OCI-M2 (cell line): ENCODE data around the gene ZNF79.

Source experiments
- DNase-seq: peaks from one replicate; lab custom pipeline; 2025; ENCODE audit not compliant: unreplicated experiment; lab: John Stamatoyannopoulos, UW

ZNF79 gene

DNA sequence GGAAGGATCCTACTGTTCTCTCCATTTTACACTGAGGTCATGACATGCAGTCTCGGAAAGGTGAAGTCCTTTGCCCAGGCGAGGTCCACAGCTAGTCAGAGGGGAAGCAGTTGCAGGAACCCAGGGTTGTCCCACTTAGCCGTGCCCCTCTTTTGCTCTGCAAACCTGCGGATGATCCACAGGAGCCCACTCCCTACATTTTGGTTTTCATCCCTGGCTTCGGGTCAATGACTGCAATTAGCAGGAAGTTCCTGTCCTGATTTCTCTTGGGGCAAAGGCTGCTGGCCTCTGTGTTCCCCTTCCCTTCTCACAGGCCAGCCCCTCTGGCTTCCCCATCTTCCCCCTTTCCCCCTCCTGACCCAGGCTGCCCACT, 25.9 kb upstream of the ZNF79 start:
- no peak for DNase-seq

DNA sequence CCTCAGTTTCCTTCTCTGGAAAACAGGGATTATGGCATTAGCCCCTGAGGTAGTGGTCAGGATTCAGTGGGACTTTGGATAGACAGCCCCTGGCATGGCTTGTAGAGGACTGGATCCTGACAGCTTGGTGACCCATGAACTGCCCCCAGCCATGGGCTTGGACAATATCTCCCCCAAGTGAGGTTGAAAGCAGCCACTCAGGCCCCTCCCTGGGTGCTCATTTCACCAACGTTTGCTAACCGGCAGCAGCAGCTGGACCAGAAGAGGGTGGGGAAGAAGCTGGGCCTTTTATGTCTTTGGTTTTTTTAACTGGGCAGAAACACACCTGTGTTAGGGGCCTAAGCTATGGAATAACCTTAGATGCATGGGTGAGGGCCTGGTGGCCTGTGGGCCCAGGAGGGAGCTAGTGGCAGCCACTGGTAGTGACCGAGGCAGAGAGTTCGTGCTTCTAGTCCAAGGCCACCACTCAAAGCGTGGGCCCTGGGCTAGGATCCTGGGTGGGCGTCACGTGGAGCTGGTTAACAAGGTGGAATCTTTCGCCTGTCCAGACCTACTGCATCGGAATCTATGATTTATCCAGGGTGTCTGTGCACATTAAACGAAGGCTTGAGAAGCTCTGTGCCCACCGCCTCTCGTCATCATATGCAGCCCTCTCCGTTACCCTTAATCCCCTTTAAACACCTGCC, 25.3 kb upstream of the ZNF79 start:
- no peak for DNase-seq

DNA sequence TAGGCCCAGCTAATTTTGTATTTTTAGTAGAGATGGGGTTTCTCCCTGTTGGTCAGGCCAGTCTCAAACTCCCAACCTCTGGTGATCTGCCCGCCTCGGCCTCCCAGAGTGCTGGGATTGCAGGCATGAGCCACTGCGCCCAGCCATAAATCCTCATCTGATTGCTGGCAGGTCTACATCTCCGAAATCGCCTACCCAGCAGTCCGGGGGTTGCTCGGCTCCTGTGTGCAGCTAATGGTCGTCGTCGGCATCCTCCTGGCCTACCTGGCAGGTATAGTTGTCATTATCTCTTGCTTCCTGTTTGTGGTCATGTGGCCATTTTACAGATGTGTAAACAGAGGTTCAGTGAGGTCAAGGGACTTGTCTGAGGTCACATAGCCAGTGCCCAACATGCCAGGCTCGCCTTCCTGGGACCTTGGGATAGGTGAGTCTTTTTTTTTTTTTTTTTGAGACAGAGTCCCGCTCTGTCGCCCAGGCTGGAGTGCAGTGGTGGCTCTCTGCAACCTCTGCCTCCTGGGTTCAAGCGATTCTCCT, 24.4 kb upstream of the ZNF79 start:
- no peak for DNase-seq

DNA sequence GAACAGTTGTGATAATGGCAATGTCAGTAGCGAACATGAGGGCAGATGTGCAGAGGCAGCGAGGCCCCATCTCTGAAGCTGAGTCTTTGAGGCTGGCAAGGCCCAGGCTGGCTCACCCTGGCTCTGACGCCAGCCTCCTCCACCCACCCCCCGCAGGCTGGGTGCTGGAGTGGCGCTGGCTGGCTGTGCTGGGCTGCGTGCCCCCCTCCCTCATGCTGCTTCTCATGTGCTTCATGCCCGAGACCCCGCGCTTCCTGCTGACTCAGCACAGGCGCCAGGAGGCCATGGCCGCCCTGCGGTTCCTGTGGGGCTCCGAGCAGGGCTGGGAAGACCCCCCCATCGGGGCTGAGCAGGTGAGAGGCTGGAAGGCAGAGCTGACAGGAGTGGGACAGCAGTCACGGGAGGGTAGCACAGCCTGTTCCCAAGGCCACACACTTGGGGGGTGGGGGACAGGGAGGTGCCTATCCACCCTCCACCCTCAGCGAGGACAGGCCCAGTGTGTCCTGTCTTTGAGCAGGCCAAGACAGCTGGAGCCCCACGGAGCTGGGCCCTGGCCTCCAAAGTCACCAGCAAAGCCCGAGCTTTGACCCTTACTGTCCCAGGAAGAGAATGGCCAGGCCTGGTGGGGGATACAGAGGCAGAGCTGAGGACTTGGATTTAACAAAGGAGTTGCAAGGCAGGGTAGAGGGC, 21.6 kb upstream of the ZNF79 start:
- no peak for DNase-seq

DNA sequence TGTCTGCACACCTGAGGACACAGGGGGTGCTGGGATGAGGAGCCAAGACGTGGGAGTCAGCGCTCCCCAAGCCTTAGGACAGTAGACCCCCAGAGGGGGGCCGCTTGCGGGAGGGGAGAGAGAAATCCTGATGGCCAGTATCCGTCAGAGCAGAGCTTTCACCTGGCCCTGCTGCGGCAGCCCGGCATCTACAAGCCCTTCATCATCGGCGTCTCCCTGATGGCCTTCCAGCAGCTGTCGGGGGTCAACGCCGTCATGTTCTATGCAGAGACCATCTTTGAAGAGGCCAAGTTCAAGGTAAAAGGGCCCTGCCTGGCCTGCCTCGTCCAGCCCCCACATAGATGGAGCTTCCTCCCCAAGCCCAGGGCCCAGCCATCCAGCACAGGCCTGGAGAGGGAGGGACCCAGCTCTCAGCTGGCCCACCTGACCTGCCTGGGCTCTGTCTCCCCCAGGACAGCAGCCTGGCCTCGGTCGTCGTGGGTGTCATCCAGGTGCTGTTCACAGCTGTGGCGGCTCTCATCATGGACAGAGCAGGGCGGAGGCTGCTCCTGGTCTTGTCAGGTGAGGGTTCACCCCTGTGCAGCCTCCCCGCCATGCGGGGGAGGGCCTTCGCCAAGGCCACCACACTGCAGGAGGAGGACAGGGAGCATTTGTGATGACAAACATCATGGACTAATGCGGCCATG, 20.5 kb upstream of the ZNF79 start:
- no peak for DNase-seq

DNA sequence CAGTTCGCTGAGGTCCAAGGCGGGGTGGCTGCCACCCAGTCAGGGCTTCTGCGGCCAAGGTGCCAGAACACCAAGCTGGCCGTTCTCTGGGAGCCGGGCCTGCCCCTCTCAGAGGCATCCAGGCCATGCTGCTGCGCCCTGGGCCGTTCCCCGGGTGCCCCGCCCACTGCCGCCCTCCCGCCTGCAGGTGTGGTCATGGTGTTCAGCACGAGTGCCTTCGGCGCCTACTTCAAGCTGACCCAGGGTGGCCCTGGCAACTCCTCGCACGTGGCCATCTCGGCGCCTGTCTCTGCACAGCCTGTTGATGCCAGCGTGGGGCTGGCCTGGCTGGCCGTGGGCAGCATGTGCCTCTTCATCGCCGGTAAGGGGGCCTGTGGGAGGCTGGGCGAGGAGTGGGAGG, 19.6 kb upstream of the ZNF79 start:
- no peak for DNase-seq

DNA sequence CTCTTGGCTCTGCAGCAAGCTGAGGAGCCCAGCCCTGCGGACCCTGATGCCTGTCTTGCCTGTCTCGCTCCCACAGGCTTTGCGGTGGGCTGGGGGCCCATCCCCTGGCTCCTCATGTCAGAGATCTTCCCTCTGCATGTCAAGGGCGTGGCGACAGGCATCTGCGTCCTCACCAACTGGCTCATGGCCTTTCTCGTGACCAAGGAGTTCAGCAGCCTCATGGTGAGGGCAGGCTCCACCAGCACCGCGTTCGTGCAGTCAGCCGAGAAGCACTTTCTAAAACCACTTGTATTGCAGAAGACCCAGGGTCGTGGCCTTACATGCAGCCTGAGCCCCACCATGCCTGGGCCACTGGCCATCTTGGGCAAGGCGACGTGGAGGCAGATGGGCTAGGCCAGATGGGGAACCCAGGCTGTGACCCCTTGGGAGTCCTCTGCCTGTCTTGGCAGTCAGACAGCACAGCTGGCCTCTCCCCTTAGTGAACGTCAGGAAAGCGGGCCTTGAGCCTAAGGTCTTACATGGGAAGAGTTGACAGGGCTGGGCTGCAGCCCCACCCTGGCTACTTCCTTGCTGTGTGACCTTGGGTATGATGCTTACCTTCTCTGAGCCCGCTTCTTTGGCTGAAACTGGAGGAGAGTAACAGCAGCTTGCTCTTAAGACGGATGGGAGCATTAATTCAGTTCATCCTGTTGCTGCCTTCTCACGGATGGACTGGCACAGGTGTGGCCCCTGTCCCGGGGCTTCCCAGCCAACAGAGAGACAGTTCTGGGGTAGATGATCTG, 18.6 kb upstream of the ZNF79 start:
- DNase-seq = no peak

DNA sequence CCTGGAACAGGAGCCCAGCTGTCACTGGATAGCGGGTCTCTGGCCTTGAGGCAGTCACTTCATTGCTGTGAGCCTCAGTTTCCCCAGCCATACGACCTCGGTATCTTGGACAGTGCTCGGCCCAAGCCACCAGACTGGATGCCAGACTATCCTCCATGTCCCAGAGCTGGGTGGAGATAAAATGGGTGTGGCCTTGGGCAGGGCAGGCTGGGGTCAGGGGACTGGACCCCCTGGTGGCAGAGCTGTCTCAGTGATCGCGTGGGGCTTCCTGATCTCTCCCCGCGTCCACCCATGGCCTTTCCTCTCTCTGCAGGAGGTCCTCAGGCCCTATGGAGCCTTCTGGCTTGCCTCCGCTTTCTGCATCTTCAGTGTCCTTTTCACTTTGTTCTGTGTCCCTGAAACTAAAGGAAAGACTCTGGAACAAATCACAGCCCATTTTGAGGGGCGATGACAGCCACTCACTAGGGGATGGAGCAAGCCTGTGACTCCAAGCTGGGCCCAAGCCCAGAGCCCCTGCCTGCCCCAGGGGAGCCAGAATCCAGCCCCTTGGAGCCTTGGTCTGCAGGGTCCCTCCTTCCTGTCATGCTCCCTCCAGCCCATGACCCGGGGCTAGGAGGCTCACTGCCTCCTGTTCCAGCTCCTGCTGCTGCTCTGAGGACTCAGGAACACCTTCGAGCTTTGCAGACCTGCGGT, 17.2 kb upstream of the ZNF79 start:
- no peak for DNase-seq

DNA sequence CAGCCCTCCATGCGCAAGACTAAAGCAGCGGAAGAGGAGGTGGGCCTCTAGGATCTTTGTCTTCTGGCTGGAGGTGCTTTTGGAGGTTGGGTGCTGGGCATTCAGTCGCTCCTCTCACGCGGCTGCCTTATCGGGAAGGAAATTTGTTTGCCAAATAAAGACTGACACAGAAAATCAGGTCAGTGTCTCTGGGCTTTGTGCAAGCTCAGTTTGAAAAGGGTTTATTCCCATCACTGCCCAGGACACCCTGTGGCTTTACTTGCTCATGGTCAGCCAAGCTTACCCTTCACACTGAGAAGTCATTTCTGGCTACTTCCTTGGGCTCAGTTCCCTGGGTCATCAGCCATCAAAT, 16.7 kb upstream of the ZNF79 start:
- DNase-seq = no peak

DNA sequence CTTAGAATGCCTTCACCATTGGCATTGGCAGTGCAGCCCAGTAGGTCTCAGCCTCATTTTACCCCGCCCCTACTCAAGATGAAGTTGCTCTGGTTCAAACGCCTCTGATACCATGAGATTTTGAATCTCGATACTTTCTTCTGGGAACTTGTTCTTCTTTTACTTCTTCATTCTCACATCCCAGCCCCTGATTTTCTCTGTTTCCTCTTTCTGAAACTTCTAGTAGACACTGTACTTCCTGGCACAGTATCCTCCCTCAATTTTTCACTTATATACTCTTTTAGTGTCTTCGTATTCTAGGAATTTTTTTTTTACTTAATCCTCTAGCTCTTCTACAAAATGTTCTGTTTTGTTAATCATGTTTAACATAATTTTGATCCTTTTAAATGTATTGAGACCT, 13.1 kb upstream of the ZNF79 start:
- no peak for DNase-seq

DNA sequence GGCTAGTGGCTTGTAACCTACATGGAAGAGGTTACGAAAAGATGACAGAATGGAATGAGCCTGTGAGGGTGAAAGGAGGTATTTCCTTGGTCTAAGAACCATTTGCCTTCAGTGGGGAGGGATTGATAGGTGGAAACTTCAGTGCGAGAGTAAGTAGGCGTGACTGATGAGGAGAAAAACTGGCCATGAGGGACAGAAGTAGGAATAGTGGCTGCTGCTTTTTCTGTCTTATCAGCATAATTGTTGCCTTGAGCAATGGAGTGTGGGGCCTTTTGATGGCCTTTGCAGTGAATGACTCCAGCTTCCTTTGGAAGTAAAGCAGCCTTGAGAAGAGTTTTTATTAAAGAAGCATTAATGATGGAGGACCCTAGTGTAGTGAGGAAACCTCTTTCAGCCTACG, 9.0 kb upstream of the ZNF79 start:
- no peak for DNase-seq

DNA sequence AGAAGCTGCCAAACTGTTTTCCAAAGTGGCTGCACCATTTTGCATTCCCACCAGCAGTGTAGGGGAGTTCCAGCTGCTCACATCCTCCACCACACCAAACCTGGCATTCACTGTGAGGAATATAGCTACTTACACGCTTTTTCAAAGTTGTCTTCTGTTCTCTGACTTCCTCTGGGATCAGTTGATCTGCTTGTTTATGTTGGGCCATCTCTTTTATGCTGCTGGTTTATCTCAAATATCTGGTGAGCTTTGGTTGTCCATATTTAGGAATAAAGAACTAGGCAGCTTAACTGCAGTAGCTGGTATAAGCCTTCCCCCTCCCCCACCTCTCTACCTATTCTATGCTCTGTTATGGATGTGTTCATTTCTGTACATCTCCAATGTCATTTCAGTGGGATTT, 8.5 kb upstream of the ZNF79 start:
- no peak for DNase-seq

DNA sequence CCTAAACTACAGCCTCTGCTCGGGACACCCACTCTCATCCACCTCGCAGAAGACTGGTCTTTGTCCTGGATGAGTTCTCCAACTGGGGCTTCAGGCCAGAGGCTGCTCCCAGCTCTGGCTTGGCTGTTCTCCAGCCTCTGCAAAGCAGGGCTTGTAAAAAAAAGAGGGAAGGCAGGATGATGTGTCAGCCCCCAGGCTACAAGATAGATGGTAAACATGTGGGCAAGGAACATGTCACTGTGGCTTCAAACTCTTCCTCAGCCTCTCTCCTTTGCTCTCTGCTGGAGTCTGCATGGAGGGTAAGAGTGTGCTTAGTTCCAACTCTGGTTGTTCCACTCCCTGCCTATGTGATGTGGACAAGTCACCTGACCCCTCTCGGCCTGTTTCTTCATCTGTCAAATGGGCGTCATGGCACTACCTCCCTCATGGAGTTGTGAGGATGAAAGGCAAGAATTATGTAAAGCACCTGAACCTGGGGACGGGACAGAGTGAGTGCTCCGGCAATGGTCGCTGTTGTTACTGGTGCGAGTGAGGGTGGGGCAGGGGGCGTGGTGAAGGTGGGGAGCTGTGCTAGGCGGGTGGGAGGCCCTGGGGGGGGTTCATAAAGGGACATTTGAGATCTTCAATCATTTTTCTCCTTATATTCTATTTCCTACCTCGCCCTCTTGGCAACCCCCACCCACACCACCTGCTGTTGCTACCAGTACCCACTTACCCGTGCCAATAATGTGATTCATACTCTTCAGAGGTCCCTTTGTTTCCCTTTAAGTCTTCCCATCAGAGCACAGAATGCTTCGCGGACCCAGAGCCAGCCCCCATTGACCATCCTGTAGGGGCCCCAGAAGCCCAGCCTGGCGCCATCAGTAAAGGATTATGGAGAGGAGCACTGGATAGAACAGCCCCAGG, 6.8 kb upstream of the ZNF79 start:
- DNase-seq = no peak

DNA sequence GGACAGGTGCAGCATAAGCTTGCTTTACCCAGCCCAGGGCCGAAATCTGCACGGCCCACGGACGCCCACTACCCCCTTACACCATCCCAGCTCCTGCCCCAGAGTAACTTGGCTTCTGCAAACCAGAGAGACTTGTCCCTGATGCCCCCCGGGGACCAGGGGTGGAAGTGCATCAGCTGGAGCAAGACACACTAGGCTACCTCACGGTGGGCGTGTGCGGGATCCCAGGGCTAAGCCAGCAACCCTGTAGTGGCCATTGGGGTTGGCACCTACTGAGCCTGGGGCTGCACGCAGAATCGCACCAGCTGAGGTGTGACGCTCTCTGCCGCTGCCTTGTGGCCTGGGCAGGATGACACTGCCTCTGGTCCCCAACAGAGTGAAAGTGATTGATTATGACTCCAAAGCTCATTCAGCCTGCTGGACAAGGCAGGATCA, 6.1 kb upstream of the ZNF79 start:
- DNase-seq = no peak

DNA sequence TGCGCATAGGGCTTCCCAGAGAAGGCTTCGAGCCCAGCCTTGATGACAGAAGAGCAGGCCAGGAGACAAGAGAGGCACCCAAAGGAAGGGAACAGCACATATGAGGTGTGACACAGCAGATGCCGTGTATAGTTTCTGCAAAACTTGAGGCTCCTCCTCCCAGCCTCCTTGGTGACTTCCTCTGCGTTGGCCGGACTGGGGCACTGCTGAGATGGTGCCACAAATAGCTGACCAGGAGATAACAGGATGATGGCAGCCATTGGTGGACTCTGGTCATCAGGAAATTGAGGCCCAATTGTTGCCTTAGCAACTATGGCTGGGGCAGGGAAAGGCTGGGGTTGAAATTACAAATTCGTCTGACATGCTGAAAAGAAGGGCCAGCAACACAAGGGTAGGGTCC, 4.8 kb upstream of the ZNF79 start:
- no peak for DNase-seq

DNA sequence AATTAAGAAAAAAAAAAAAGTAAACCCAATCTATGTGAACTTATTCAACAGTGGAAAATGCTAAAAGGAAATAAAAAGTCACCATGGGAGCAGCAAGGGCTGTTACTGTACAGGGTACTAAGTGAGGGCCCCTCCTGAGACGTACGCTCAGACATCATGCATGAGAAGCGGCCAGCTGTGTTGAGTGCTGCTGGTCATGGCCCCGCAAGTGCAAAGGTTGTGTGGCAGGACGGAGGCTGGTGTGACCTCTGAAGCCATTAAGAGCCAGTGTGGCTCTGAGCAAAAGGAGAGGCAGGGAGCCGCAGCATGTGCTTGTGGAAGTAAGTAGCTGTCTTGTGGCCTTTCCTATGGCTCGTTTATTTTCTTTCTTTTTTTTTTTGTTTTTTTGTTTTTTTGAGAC, 3.1 kb upstream of the ZNF79 start:
- no peak for DNase-seq

DNA sequence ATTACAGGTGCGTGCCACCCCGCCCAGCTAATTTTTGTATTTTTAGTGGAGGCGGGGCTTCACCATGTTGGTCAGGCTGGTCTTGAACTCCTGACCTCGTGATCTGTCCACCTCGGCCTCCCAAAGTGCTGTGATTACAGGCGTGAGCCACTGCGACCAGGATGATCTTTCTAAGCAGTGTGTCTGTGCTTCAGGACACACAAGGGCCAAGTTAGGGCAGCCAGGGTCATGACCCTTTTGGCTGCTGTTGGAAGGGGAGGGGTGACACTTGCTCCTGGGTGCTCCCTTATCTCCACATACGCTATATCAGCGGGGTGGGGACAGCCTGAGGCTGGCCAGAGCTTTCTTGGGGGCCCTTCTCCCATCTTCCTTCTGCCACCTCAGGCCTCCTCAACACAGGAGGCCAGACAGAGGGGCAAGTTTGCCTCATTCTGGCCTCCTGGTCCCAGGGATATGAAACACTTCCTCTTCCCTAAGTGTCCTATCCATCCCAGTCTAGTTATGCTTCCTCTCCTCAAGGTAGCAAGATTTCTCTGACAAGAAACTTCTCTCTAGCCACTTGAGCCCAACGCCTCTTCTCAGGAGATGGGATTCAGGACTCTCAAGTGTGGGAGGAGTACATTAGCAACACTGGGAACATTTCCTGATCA, 1.9 kb upstream of the ZNF79 start:
- DNase-seq = no peak

DNA sequence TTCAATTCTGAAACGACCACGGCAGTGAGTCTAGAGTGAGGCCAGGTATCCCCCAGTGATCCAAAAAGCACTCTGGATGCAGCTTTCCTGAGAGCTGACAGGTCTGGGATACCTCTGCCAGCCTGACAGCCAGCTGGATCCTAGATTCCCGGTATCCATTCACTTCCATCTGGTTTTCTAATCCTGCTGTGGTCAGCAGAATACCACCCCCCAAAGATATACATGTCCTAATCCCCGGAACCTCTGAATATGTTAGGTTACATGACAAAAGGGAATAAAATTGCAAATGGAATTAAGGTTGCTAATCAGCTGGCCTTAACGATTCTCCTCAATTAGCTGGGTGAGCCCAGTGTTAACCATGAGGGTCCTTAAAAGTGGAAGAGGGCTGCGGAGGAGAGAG, 1.4 kb upstream of the ZNF79 start:
- DNase-seq = no peak

DNA sequence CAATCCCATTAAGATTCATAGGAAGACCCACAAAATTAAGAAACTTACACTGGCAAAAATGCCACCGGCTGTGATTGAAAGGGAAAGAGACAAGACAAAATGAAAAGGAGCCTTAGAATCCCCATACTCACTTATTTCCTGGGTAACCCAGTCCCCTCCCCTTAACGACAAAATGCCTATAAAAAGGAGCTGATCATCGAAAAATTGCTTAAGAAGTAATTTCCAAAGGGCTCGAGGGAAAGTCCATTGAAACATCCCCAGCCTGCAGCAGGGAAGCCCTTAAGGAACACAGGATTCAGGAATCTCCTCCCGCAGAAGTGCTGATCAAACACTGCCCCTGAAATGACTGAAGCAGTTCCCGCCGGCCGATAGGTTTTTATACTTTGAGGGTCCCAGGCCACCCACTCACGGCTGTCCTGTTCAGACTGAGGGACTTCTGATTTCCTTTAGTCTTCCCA, 677 bp upstream of the ZNF79 start:
- no peak for DNase-seq
